Gastroesophageal sphincter (tissue), 3 donors: Measurements from ENCODE around the gene STK25.

Experiments
- EP300 ChIP-seq: sonication (generic); formaldehyde crosslinking; IDR thresholded peaks from one replicate; pipeline ENCODE4 v1.6.1; 2017; ENCODE audit warnings: antibody characterized with exemption, mild to moderate bottlenecking
- POLR2A ChIP-seq, 2 donors: fragments of 450-650 bp; IDR thresholded peaks; one replicate each; pipeline ENCODE4 v1.6.1; 2017; ENCODE audit warnings: antibody characterized with exemption in 2 of 2, mild to moderate bottlenecking in 2 of 2, moderate library complexity in 1 of 2
- POLR2AphosphoS5 ChIP-seq: sonication (generic); formaldehyde crosslinking; IDR thresholded peaks from one replicate; pipeline ENCODE4 v1.6.1; 2017; ENCODE audit warnings: antibody characterized with exemption
- TF ChIP-seq, protein P1 (sequence below), 4 experiments: fragments of 200-600 bp in 2 of 4; fragments of 450-650 bp in 2 of 4; sonication (generic) in 1 of 4; IDR thresholded peaks; one replicate each; pipeline ENCODE4 v1.5.1; 2017 to 2019; ENCODE audit warnings: antibody characterized with exemption in 4 of 4, mild to moderate bottlenecking in 2 of 4, moderate library complexity in 2 of 4

DNA sequence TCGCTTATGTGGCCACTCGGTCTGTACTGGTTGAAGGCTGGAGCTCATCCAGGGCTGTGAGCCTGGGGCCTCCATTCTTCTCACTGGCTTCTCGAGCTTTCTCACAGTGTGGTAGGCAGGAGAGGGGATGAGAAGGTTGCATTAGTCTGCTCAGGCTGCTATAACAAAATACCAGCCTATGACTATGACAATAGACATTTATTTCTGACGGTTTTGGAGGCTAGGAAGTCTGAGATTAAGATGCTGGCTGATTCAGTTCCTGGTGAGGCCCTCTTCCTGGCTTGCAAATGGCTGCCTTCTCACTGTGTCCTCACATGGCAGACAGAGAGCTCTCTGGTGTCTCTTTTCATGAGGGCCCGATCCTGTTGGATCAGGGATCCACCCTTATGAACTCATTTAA, 6.2 kb upstream of the STK25 start:
- TF ChIP-seq, protein P1, sequence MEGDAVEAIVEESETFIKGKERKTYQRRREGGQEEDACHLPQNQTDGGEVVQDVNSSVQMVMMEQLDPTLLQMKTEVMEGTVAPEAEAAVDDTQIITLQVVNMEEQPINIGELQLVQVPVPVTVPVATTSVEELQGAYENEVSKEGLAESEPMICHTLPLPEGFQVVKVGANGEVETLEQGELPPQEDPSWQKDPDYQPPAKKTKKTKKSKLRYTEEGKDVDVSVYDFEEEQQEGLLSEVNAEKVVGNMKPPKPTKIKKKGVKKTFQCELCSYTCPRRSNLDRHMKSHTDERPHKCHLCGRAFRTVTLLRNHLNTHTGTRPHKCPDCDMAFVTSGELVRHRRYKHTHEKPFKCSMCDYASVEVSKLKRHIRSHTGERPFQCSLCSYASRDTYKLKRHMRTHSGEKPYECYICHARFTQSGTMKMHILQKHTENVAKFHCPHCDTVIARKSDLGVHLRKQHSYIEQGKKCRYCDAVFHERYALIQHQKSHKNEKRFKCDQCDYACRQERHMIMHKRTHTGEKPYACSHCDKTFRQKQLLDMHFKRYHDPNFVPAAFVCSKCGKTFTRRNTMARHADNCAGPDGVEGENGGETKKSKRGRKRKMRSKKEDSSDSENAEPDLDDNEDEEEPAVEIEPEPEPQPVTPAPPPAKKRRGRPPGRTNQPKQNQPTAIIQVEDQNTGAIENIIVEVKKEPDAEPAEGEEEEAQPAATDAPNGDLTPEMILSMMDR (IDR thresholded peaks at IDR 0.05), result no peak
- TF ChIP-seq POLR2A (IDR thresholded peaks at IDR 0.05), result no peak
- no peak for TF ChIP-seq EP300
- no peak for TF ChIP-seq POLR2AphosphoS5
